Mesodermal cell (in vitro differentiated cells): ENCODE data around the gene MRPL1.
"Not testable (repeated sequence)": the region's sequence is repeated elsewhere in the genome, so short reads cannot be mapped to it uniquely, and the experiment has no call there.

Experiments used
- H3K27ac ChIP-seq: 2 replicates; pipeline ENCODE4 v1.7.0; 2013; ENCODE audit warnings: mild to moderate bottlenecking, low read depth, low read length, moderate library complexity; ENCODE audit not compliant: severe bottlenecking
- H3K36me3 ChIP-seq: 2 replicates; pipeline ENCODE4 v1.7.1; 2013; ENCODE audit warnings: mild to moderate bottlenecking, low read length, moderate library complexity; ENCODE audit not compliant: control insufficient read depth, insufficient read depth
- H3K4me1 ChIP-seq: one replicate; pipeline ENCODE4 v1.7.1; 2013; ENCODE audit warnings: mild to moderate bottlenecking, low read length; ENCODE audit not compliant: insufficient read depth, control insufficient read depth, poor library complexity, severe bottlenecking
- H3K4me3 ChIP-seq: 2 replicates; pipeline ENCODE4 v1.7.0; 2013; ENCODE audit warnings: low read length, control low read depth, mild to moderate bottlenecking; ENCODE audit not compliant: insufficient read depth, poor library complexity, severe bottlenecking; ENCODE audit errors: extremely low read depth
- H3K9me3 ChIP-seq: 2 replicates; pipeline ENCODE4 v1.7.1; 2013; ENCODE audit warnings: mild to moderate bottlenecking, low read length, moderate library complexity; ENCODE audit not compliant: control insufficient read depth
- WGBS, 2 experiments: methylation state at CpG; one replicate each; pipeline ENCODE4 v1.1.5; 2013; ENCODE audit warnings: missing lambda C conversion rate in 2 of 2; ENCODE audit not compliant: insufficient coverage in 2 of 2; 5-methylcytosine and 5-hydroxymethylcytosine counted together

Gene MRPL1

DNA sequence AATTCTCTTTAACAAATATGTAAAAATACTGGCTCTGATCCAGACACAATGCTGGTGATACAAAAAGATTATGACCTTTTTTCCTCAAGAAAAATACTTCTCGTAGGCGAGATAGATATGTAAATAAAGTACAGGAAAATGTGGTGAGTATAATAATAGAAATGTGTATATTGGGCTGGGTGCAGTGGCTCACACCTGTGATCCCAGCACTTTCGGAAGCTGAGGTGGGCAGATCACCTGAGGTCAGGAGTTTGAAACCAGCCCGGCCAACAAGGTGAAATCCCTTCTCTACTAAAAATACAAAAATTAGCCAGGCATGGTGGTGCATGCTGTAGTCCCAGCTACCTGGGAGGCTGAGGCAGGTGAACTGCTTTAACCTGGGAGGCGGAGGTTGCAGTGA, 55.0 kb downstream of the MRPL1 start:
- Histone ChIP-seq H3K4me3 (no peak overlapping the region), H3K36me3 (peaks cover 3% of the 10 kb centered on the region), H3K9me3 (no peaks in the 10 kb centered on the region), H3K27ac (no peak overlapping the region), H3K4me1 (peaks cover 18% of the 10 kb centered on the region)
- WGBS, 2 experiments, result 66 to 73% methylated on average over 3 of the region's 5 CpGs

DNA sequence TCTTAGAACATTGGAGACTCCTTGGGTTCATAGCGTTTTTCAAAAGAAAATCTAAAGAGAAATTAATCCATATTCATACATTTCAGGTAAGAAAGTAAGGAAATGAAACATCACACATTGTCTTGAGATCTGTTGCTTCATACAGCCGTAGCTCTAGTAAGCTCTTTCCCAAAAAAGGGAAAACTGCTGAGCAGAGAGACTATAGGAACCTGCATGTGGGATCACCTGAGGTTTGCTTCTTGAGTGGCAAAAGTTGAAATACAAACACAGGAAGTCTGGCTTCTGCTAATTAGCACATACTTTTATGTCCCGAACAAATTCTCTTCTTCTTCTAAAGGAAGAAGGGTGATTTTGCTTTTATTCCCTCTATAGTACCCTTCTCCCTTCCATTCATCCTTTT, 57.7 kb downstream of the MRPL1 start:
- H3K27ac ChIP-seq, result no peak overlapping the region

DNA sequence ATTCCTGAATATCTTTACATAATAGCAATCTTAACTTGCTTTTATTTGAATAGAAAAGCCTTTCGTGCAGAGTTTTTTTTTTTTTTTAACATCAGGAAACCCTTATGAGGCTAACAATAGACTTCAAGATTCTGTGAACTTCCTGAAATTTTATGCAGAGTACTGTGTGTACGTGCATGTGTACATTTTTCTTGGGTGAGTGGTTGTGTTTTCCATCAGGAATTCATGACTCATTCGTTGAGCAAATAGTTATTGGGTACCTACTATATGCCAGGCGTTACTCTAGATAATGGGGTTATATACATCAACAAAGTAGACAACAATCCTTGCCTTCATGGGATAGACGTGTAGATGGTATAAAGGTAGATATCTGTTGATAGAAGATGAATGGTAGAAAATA, 59.1 kb downstream of the MRPL1 start:
- Histone ChIP-seq H3K36me3 (peaks cover 4% of the 10 kb centered on the region), H3K9me3 (peaks cover 5% of the 10 kb centered on the region), H3K4me3 (no peak overlapping the region), H3K4me1 (peaks cover 18% of the 10 kb centered on the region), H3K27ac (peak overlapping the region; percentile 66)
- 80 to 100% methylated on average over 1 of the region's 5 CpGs for WGBS, 2 experiments

More for the DNA sequence above, 57.7 kb downstream of the MRPL1 start:
- H3K4me3 ChIP-seq, result no peak overlapping the region
- no peaks in the 10 kb centered on the region for H3K9me3 ChIP-seq
- peaks cover 4% of the 10 kb centered on the region for H3K36me3 ChIP-seq
- H3K4me1 ChIP-seq, result peaks cover 18% of the 10 kb centered on the region
- WGBS, 2 experiments, result 84 to 100% methylated on average over 1 to 2 of the region's 3 CpGs

DNA sequence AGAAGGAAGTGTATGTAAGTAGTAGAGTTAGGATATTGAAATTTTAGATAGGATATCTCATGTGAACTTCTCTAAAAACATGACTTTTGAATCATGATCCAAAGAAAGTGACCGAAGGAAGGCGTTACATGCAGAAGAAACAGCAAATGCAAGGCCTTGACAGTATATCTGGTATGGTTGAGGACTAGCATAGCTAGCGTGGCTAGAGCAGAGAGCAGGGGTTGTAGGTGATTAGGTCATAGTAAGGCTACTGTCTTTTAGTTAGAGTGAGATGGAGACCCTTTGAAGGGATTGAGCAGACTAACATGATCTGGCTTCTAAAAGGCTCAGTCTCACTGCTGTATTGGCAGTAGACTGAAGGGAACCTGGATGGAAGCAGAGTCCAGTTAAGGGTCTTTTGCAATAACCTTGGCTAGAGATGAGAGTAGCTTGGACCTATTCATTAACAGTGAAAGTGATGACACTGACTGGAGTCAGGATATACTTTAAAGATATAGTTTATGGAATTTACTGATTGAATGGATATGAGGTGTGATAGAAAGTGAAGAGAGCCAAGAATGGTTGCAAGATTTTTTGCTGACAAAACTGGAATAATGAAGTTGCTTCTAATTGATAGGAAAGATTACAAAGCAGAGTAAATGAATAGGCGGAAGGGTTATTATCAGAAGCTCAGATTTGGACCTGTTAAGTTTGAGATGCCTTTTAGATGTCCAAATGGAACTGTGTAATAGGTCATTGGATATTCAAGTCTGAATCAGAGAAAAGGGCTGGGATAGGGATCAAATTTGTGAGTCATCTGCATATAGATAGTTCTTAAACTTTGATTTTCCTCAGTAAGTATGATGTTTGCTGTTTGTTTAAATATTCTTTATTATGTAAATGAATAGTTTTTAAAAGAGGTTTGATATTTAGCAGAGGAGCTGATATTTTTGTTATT, 59.8 kb downstream of the MRPL1 start:
- WGBS, 2 experiments, result 98 to 100% methylated on average over 4 of the region's 4 CpGs
- Histone ChIP-seq H3K9me3 (peaks cover 5% of the 10 kb centered on the region), H3K36me3 (peaks cover 4% of the 10 kb centered on the region), H3K27ac (peak overlapping the region; percentile 66), H3K4me1 (peaks cover 18% of the 10 kb centered on the region), H3K4me3 (no peak overlapping the region)

DNA sequence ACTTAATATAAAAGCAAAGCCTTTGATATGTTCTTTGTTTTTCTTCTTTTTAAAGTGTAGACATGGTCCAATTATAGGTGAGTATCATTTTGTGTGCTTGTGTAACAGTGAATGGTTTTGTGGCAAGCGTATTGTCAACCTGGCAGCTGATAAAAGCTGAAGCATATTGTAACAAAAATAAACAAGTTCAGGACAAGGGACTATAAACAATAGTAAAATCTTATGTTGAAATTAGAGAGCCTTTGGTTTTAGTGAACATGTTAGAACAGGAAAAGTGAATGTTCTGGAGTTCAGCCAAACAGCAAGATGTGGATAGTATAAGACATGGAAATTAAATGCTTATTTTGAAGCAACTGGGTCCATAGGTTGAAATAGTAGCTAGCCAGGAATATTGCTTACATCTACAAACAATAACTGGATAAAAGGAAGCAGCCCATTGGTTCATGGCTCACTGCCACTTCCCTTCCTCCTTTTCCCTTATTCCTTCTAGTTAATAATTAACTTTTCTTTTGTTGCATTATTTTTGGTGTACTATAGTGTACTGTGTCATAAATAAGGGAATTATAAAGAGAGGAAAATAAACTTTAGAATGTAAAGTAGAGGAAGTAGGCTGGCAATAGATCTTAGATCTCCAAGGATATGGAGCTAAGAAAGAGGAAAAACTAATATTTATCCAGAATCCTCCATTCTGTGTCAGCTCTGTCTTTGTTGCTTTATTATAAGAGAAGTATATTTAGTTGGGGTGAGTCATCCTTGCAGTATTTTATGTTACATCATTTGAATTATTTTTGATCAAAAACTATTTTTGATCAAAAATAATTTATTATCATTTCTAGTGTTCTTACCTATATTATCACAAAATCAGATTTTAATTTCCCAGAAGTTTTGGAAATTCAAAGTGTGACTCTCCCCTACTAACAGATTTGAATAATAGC, 65.6 kb downstream of the MRPL1 start:
- H3K36me3 ChIP-seq, result peaks cover 14% of the 10 kb centered on the region
- H3K4me3 ChIP-seq, result no peak overlapping the region
- no CpG with 5 or more reads among the region's 1 CpG for WGBS, 2 experiments
- peaks cover 5% of the 10 kb centered on the region for H3K9me3 ChIP-seq
- H3K27ac ChIP-seq, result peak overlapping the region; percentile 39
- no peaks in the 10 kb centered on the region for H3K4me1 ChIP-seq

DNA sequence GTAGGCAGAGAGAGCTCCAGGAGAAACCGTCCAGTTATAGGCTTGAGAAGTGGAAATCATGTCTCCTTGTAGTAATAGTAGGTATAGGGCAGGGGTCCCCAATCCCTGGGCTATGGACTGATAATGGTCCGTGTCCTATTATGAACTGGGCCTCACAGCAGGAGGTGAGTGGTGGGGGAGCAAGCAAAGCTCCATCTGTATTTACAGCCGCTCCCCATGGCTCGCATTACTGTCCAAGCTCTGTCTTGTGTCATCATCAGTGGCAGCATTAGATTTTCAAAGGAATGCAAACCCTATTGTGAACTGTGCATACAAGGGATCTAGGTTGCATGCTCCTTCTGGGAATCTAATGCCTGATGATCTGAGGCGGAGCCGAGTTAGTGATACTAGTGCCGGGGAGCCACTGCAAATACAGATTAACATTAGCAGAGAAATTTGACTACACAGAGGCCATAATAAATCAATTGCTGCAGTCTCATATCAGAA, 67.6 kb downstream of the MRPL1 start:
- peaks cover 5% of the 10 kb centered on the region for H3K9me3 ChIP-seq
- no peak overlapping the region for H3K27ac ChIP-seq
- WGBS, 2 experiments, result 92 to 97% methylated on average over 4 to 7 of the region's 7 CpGs

DNA sequence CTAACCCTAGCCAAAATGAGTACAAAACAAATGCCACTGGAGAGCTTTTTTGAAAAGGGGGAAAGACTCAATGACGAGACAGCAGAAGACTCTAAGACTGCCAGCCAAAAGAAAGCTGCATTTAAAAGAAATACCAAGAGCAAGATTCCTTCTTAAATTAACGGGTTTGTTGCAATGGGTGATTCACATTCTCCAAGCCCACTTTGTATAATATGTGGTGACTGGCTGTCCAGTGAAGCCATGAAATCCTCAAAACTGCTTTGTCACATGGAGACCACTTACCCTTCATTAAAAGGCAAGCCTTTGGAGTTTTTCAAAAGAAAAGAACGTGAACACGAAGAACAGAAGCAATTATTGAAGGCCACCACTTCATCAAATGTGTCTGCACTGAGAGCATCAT, 68.2 kb downstream of the MRPL1 start:
- Histone ChIP-seq H3K27ac (no peak overlapping the region), H3K9me3 (peaks cover under 1% of the 10 kb centered on the region), H3K4me1 (no peaks in the 10 kb centered on the region), H3K4me3 (no peak overlapping the region), H3K36me3 (peaks cover 11% of the 10 kb centered on the region)
- 94 to 100% methylated on average over 1 to 3 of the region's 4 CpGs for WGBS, 2 experiments

More for the DNA sequence above, 67.6 kb downstream of the MRPL1 start:
- Histone ChIP-seq H3K4me1 (no peaks in the 10 kb centered on the region), H3K4me3 (no peak overlapping the region), H3K36me3 (peaks cover 11% of the 10 kb centered on the region)

DNA sequence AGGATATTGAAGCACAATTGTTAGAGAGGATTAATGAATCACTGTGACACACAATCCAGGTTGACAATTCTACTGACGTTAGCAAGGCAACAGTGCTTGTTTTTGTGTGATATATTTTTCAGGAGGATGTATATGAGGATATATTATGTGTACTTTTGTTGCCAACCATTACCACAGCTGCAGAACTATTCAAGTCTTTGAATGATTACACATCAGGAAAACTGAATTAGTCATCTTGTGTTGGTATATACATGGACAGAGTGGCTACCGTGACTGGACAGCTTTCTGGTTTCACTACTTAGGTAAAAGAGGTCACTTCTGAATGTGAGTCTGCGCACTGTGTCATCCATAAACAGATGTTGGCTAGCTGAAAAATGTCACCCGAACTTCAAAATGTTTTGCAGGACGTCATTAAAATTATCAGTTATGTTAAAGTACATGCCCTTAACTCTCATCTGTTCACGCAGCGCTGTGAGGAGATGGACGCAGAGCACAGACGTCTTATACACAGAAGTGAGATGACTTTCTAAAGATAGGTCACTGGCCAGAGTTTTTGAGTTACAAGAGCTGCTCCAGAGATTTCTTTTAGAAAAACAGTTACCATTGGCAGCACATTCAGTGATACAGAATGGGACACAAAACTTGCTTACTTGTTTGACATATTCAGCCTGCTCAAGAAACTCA, 69.0 kb downstream of the MRPL1 start:
- WGBS, 2 experiments, result 73 to 93% methylated on average over 4 to 8 of the region's 9 CpGs
- H3K27ac ChIP-seq, result no peak overlapping the region
- H3K4me3 ChIP-seq, result no peak overlapping the region
- H3K36me3 ChIP-seq, result peaks cover 11% of the 10 kb centered on the region
- no peaks in the 10 kb centered on the region for H3K9me3 ChIP-seq
- H3K4me1 ChIP-seq, result no peaks in the 10 kb centered on the region

DNA sequence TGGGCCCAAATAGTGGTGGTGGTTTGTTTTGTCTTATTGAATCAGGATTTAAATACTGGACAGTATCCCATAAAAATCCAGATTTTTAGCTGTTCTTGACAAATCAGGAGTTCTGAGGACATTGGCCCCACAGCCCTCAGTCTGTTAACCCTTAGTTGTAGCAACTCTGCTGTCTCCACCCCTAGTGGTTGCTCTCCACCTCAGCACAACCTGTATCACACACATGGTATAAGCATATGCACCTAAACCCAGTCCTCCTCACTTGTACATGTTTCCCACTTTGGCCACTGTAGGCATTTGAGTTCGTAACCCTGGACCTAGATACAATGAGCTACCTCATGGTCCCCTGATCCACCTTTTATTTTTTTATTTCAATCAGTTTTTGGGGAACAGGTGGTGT, 75.9 kb downstream of the MRPL1 start:
- Histone ChIP-seq H3K27ac (no peak overlapping the region), H3K36me3 (no peaks in the 10 kb centered on the region), H3K4me3 (no peak overlapping the region), H3K9me3 (no peaks in the 10 kb centered on the region), H3K4me1 (no peaks in the 10 kb centered on the region)
- WGBS, 2 experiments, result 100% methylated on average over 1 of the region's 1 CpG; no CpG with 5 or more reads in 1 of the 2 experiments

DNA sequence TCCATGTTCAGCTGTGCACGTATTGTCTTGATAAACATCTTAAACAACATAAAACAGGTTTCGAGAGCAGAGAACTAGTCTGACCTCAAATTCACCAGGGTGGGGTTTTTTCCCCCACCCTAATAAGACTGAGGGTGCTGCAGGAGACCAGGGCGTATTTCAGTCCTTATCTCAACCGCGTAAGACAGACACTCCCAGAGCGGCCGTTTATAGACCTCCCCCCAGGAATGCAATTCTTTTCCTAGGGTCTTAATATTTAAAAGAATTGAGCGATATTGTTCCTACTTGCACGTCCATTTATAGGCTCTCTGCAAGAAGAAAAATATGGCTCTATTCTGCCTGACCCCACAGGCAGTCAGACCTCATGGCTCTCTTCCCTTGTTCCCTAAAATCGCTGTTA, 83.3 kb downstream of the MRPL1 start:
- 100% methylated on average over 4 to 8 of the region's 10 CpGs for WGBS, 2 experiments
- H3K4me1 ChIP-seq, H3K4me3 ChIP-seq, H3K36me3 ChIP-seq, H3K9me3 ChIP-seq, H3K27ac ChIP-seq: not testable (repeated sequence)
